IMR-90 (cell line): Measurements from ENCODE around the gene HOXB9. TPM values are rescaled to one million over a fixed set of nuclear protein-coding genes. Genes with fewer than 3 reads are reported as not detected.

Source experiments
- ATAC-seq: fragments of 200-7000 bp; cut with Tn5 transposase; 2 replicates; pipeline ENCODE4 v1.9.1; 2020; ENCODE audit warnings: low read depth, mild to moderate bottlenecking, moderate library complexity
- BruUV-seq: library from RNA; stranded (reverse); fragments of 400-500 nt; replicated peaks from 2 replicates; lab custom pipeline; 2021; lab: Mats Ljungman, UMichigan
- CTCF ChIA-PET: fragments of 300-600 bp; formaldehyde crosslinking; extraction: SDS; loops from one replicate; lab custom pipeline; 2021; ENCODE audit warnings: antibody characterized with exemption; lab: Yijun Ruan, JAX
- POLR2A ChIA-PET: fragments of 300-600 bp; sonication (Branson Sonifier 250); formaldehyde crosslinking; loops from one replicate; lab custom pipeline; 2022; ENCODE audit warnings: antibody characterized with exemption; ENCODE audit not compliant: unreplicated experiment; lab: Charles Lee
- DNase-seq: peaks from one replicate; pipeline ENCODE4 v3.0.0; 2013
- H2AFZ ChIP-seq: replicated peaks from 2 replicates; pipeline ENCODE3; 2013; ENCODE audit warnings: low read length, mild to moderate bottlenecking; ENCODE audit not compliant: poor library complexity
- H2AK5ac ChIP-seq: 2 replicates; pipeline ENCODE4 v1.6.1; 2013; ENCODE audit warnings: low read depth, low read length, inconsistent platforms
- H2AK9ac ChIP-seq: replicated peaks from 2 replicates; pipeline ENCODE3; 2013; ENCODE audit warnings: mild to moderate bottlenecking, low read depth, low read length, moderate library complexity; ENCODE audit not compliant: poor library complexity
- H2BK120ac ChIP-seq: 2 replicates; pipeline ENCODE4 v1.6.1; 2013; ENCODE audit warnings: low read depth, low read length, inconsistent platforms
- H2BK15ac ChIP-seq: 3 replicates; pipeline ENCODE4 v1.6.1; 2013; ENCODE audit warnings: low read depth, low read length, inconsistent platforms
- H2BK20ac ChIP-seq: 2 replicates; pipeline ENCODE4 v1.6.1; 2013; ENCODE audit warnings: low read depth, mild to moderate bottlenecking, inconsistent platforms, low read length, moderate library complexity
- H2BK5ac ChIP-seq: 2 replicates; pipeline ENCODE4 v1.6.1; 2013; ENCODE audit warnings: mild to moderate bottlenecking, low read depth, low read length, inconsistent platforms; ENCODE audit not compliant: poor library complexity, severe bottlenecking
- H3K14ac ChIP-seq: replicated peaks from 2 replicates; pipeline ENCODE4 v1.6.1; 2013; ENCODE audit warnings: low read depth, low read length, inconsistent platforms
- H3K18ac ChIP-seq: 2 replicates; pipeline ENCODE4 v1.6.1; 2013; ENCODE audit warnings: low read depth, low read length, control low read depth
- H3K23ac ChIP-seq: 2 replicates; pipeline ENCODE4 v1.6.1; 2013; ENCODE audit warnings: low read depth, low read length, inconsistent platforms
- H3K27ac ChIP-seq: 2 replicates; pipeline ENCODE4 v1.5.1; 2013; ENCODE audit warnings: mild to moderate bottlenecking, control low read depth, low read length; ENCODE audit not compliant: insufficient read depth
- H3K27me3 ChIP-seq: 2 replicates; pipeline ENCODE4 v1.6.1; 2013; ENCODE audit warnings: low read length; ENCODE audit not compliant: control insufficient read depth, insufficient read depth
- H3K36me3 ChIP-seq: 2 replicates; pipeline ENCODE4 v1.6.1; 2013; ENCODE audit warnings: low read length, mixed read lengths; ENCODE audit not compliant: control insufficient read depth, insufficient read depth
- H3K4ac ChIP-seq: 2 replicates; pipeline ENCODE4 v1.6.1; 2013; ENCODE audit warnings: low read depth, low read length, inconsistent platforms
- H3K4me1 ChIP-seq: 2 replicates; pipeline ENCODE4 v1.6.1; 2013; ENCODE audit warnings: low read length, mixed read lengths; ENCODE audit not compliant: control insufficient read depth, insufficient read depth
- H3K4me2 ChIP-seq: 2 replicates; pipeline ENCODE4 v1.6.1; 2013; ENCODE audit warnings: low read depth, mild to moderate bottlenecking, control low read depth, low read length, moderate library complexity
- H3K4me3 ChIP-seq: 2 replicates; pipeline ENCODE4 v1.5.1; 2013; ENCODE audit warnings: low read depth, mild to moderate bottlenecking, control low read depth, low read length, moderate library complexity; ENCODE audit not compliant: insufficient read depth
- H3K56ac ChIP-seq: 2 replicates; pipeline ENCODE4 v1.6.1; 2013; ENCODE audit warnings: low read length, inconsistent platforms; ENCODE audit not compliant: insufficient read depth; ENCODE audit errors: extremely low read depth
- H3K79me1 ChIP-seq, 2 experiments: 2 replicates each; pipeline ENCODE4 v1.6.1; 2013; ENCODE audit warnings: low read length in 2 of 2, inconsistent platforms in 1 of 2, low read depth in 1 of 2
- H3K9ac ChIP-seq: 2 replicates; pipeline ENCODE4 v1.6.1; 2013; ENCODE audit warnings: low read depth, low read length, control low read depth
- H3K9me1 ChIP-seq: 2 replicates; pipeline ENCODE4 v1.6.1; 2013; ENCODE audit warnings: low read length, inconsistent platforms; ENCODE audit not compliant: insufficient read depth
- H3K9me3 ChIP-seq: 2 replicates; pipeline ENCODE4 v1.6.1; 2013; ENCODE audit warnings: low read length; ENCODE audit not compliant: control insufficient read depth, insufficient read depth
- H4K20me1 ChIP-seq: 2 replicates; pipeline ENCODE4 v1.6.1; 2013; ENCODE audit warnings: low read length, inconsistent platforms; ENCODE audit not compliant: insufficient read depth
- H4K5ac ChIP-seq: 2 replicates; pipeline ENCODE4 v1.6.1; 2013; ENCODE audit warnings: mild to moderate bottlenecking, low read depth, low read length, control low read depth
- H4K8ac ChIP-seq, 2 experiments: 2 replicates each; pipeline ENCODE4 v1.6.1; 2013; ENCODE audit warnings: low read depth in 2 of 2, low read length in 2 of 2, control low read depth in 1 of 2, inconsistent platforms in 1 of 2
- H4K91ac ChIP-seq: 2 replicates; pipeline ENCODE4 v1.6.1; 2013; ENCODE audit warnings: low read depth, low read length, inconsistent platforms; ENCODE audit not compliant: insufficient read depth
- CEBPB ChIP-seq: IDR thresholded peaks from 2 replicates; pipeline ENCODE4 v1.6.1; 2012; ENCODE audit warnings: low read depth, low read length, improper control_type of control experiment
- CHD1 ChIP-seq: IDR thresholded peaks from 2 replicates; pipeline ENCODE4 v1.6.1; 2012; ENCODE audit warnings: low read depth, low read length, improper control_type of control experiment
- FOS ChIP-seq: fragments of 150-350 bp; IDR thresholded peaks from 2 replicates; pipeline ENCODE4 v1.6.1; 2016; ENCODE audit warnings: low read depth, low read length
- MAFK ChIP-seq: IDR thresholded peaks from 2 replicates; pipeline ENCODE4 v1.6.1; 2012; ENCODE audit warnings: low read depth, low read length, improper control_type of control experiment
- RCOR1 ChIP-seq: IDR thresholded peaks from 2 replicates; pipeline ENCODE4 v1.6.1; 2012; ENCODE audit warnings: mild to moderate bottlenecking, low read length, improper control_type of control experiment; ENCODE audit not compliant: insufficient replicate concordance
- WGBS, 2 experiments: methylation state at CpG; one replicate each; pipeline versions ENCODE4 v1.1.5 to v1.1.7; 2013; ENCODE audit warnings: missing lambda C conversion rate in 2 of 2; ENCODE audit not compliant: insufficient read length in 1 of 2; ENCODE audit errors: extremely low coverage in 2 of 2; 5-methylcytosine and 5-hydroxymethylcytosine counted together
- dilution Hi-C: fragments of 300-500 bp; cut with HindIII; formaldehyde crosslinking; loops from one replicate; pipeline ENCODE4 v1.14.3; 2018; ENCODE audit warnings: low sequenced_read_pairs; ENCODE audit not compliant: unreplicated experiment
- in situ Hi-C: fragments of 300-500 bp; cut with MboI; formaldehyde crosslinking; loops from 3 replicates; pipeline ENCODE4 v1.14.3; 2019; ENCODE audit warnings: low sequenced_read_pairs, inconsistent platforms, mixed read lengths
- intact Hi-C: fragments of 100-400 bp; cut with micrococcal nuclease; formaldehyde crosslinking; loops from 2 replicates; pipeline ENCODE4 v1.10.0; 2022
- polyA plus RNA-seq, 3 experiments: library from polyadenylated mRNA; depleted of rRNA; stranded (reverse); fragments of >200 nt; gene quantifications; 2 replicates each; pipeline ENCODE4 v1.2.3, GENCODE V29; 2012; ENCODE audit warnings: low replicate concordance in 1 of 3
- total RNA-seq: library from RNA; depleted of rRNA; stranded (reverse); fragments of >200 nt; gene quantifications from 2 replicates; pipeline ENCODE4 v1.2.3, GENCODE V29; 2012
- TF ChIP-seq, protein P1 (sequence below): fragments of 150-350 bp; IDR thresholded peaks from 2 replicates; pipeline ENCODE4 v1.6.1; 2017; ENCODE audit warnings: mild to moderate bottlenecking, antibody characterized with exemption, low read length, low read depth
- TF ChIP-seq, protein P2 (sequence below): conservative IDR thresholded peaks from 2 replicates; pipeline ENCODE4 v1.5.1; 2012; ENCODE audit warnings: mild to moderate bottlenecking, low read depth, low read length, improper control_type of control experiment

The HOXB9 gene
- total and polyA plus RNA-seq, 2 of the 4 experiments (the other 2 are of a cell fraction), result 0.05 TPM; not detected in 1

DNA sequence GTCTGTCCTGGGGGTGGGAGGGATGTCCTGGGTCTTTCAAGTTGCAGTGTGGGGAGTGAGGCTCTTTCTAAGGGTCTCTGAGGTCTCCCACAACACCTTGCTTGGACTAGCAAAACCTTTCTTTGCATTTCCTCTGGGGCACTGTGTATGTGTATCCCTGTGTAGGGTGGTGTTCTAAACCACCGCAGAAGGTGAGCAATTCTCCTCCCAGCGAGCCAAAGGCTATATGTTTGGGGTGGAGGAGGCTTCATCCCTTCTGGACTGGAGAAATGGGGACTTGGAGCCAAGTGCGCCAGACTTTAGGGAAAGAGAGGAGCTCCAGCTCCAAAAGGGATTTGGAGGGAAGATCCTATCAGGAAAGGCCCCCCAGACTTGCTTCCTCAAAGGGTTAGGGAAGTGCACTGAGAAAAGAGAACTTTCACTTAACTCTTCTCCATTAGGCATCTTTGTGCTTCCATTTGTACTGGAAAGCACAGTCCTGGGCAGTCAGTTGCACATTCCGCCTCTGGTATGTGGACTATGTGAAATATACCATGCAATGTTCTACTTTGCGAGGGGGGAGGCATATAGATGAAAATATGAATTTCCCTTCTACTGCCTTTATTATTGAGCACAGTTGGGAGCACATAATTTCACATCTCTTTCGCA, 18.9 kb upstream of the HOXB9 start:
- Histone ChIP-seq H3K36me3 (no peaks in the 10 kb centered on the region), H2AK5ac (no peak overlapping the region), H3K79me1 (no peaks in the 10 kb centered on the region), H3K18ac (no peak overlapping the region), H3K14ac (no peak overlapping the region), H3K56ac (no peak overlapping the region), H3K4me2 (no peak overlapping the region), H2BK15ac (no peak overlapping the region), H3K9ac (no peak overlapping the region), H4K20me1 (no peaks in the 10 kb centered on the region), H2BK5ac (no peak overlapping the region), H4K5ac (no peak overlapping the region), H3K4me3 (no peak overlapping the region), H2BK20ac (no peak overlapping the region), H4K8ac (no peak overlapping the region), H4K91ac (no peak overlapping the region), H2AFZ (no peak overlapping the region), H2BK120ac (no peak overlapping the region), H3K4me1 (no peaks in the 10 kb centered on the region), H2AK9ac (no peak overlapping the region), H3K23ac (no peak overlapping the region), H3K27ac (no peak overlapping the region), H3K9me3 (peaks cover 8% of the 10 kb centered on the region), H3K9me1 (no peaks in the 10 kb centered on the region), H3K4ac (no peak overlapping the region), H3K27me3 (peaks cover 86% of the 10 kb centered on the region)
- POLR2A ChIA-PET, result no interaction called here
- ATAC-seq, result no peak
- 10% methylated on average over 2 of the region's 6 CpGs; no CpG with 5 or more reads in 1 of the 2 experiments for WGBS, 2 experiments
- in situ Hi-C loops, result loop anchor here (10.0 kb wide), 1 partner anchor 60 kb away; no protein-coding TSS in a partner anchor
- CTCF ChIA-PET, result no interaction called here
- TF ChIP-seq FOS (no peak), MAFK (no peak), CHD1 (no peak), CEBPB (no peak), RCOR1 (no peak)
- TF ChIP-seq, protein P1, sequence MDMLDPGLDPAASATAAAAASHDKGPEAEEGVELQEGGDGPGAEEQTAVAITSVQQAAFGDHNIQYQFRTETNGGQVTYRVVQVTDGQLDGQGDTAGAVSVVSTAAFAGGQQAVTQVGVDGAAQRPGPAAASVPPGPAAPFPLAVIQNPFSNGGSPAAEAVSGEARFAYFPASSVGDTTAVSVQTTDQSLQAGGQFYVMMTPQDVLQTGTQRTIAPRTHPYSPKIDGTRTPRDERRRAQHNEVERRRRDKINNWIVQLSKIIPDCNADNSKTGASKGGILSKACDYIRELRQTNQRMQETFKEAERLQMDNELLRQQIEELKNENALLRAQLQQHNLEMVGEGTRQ, result no peak
- TF ChIP-seq, protein P2, sequence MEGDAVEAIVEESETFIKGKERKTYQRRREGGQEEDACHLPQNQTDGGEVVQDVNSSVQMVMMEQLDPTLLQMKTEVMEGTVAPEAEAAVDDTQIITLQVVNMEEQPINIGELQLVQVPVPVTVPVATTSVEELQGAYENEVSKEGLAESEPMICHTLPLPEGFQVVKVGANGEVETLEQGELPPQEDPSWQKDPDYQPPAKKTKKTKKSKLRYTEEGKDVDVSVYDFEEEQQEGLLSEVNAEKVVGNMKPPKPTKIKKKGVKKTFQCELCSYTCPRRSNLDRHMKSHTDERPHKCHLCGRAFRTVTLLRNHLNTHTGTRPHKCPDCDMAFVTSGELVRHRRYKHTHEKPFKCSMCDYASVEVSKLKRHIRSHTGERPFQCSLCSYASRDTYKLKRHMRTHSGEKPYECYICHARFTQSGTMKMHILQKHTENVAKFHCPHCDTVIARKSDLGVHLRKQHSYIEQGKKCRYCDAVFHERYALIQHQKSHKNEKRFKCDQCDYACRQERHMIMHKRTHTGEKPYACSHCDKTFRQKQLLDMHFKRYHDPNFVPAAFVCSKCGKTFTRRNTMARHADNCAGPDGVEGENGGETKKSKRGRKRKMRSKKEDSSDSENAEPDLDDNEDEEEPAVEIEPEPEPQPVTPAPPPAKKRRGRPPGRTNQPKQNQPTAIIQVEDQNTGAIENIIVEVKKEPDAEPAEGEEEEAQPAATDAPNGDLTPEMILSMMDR, result no peak
- DNase-seq, result no peak
- BruUV-seq, result no TSS peak
- intact Hi-C loops, result no loop called here
- dilution Hi-C loops, result no loop called here
